Measurements from ENCODE around the gene TMEM147.

Gene TMEM147

DNA sequence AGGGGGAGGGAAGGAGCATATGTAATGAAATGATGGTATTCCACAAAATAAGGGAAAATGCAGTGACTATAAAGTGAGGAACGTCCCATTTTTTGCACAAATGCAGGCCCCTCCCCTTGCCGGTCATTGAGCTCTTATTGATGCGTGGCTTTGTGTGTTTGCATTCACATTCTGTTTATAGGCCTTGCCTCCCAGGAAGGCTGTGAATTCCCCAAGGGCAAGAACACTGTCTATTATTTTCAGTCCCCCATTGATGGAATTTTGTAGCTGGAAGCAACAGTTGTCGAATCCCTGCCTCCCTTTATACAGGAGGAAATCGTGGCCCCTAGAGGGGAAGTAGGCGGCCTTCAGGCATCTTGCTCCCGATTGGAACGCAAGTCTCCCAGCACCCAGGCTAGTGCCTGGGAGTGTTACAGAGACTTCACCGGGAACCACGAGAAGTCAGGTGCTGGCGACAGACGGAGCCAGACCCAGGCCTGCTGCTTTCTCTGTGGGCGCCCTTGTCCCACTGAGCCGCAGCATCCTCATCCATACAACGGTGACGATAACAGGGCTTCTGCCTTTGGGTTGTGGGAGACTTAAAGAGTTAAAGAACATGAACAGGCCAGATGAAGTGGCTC lies 24.2 kb upstream of the TMEM147 start:
- no peak for DNase-seq

DNA sequence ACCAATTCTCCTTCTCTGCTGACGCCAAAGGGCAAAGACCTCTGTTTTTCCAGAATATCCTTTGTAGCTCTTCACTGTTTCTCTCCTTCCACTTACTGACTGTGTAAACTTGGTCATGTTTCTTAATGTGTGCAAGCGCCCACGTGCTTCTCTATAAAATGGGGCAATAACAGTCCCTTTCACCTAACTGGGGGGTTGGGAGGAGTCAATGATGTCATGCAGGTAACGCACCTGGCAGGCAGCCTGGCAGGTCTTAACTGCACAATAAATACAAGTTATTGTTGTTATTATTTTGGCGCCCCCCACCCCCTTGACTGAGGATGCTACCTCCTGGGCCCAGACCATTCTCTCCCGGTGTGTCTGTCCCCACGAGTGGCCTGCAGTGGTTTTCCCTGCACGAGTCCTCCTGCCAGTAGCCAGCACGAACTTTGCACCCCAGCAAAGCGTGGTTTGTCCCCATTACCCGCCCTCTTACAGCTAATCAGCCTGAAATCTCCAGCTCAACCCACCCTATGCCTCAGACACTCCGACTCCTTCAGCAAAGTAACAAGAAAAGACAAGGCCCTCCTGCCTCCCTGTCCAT lies 22.6 kb upstream of the TMEM147 start:
- no peak for DNase-seq

DNA sequence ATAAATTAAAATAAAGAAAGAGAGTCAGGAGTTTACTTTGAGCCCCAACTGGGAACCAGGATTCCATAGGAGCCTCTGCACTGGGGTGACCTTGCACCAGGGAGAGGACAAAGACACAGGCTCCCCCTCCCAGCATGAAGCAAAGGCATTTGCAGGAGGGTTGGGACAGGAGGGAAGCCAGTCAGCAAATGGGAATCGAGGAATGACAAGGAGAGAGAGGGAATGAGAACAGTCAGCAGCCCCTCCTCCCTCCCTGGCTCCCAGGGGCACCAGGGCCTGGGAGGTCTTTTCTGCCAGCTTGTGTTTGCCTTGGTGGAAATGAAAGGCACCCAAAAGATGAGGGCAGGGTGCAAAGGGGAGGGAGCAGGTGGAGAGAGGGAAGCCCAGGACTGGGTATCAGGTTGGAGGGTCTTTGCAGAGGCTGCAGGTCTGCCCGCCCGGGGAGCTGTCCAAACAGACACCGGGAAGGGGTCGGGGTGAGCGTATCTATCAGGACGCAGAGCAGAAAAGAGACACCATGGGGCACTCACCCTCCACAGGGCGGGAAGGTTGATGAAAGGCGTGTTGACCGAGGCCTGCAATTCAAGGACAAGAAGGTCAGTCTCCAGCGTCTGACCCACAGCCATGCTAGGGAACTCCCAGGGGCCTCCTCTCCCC lies 21.1 kb upstream of the TMEM147 start:
- no peak for DNase-seq

DNA sequence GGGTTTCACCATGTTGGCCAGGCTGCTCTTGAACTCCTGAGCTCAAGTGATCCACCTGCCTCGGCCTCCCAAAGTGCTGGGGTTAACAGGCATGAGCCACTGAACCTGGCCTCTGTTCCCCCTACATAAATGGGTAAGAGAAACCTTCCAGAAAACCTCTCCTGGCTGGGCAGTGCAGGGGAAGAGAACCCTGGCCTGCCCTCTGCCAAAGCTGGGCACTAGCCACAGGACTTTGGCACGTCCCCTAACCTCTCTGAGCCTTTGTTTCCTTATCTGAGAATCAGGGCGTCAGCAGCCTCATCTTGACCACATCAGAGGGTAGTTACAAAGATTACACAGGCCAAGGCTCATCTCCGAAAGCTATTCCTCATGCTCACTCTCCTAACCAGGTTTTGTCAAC lies 19.6 kb upstream of the TMEM147 start:
- DNase-seq, result no peak

DNA sequence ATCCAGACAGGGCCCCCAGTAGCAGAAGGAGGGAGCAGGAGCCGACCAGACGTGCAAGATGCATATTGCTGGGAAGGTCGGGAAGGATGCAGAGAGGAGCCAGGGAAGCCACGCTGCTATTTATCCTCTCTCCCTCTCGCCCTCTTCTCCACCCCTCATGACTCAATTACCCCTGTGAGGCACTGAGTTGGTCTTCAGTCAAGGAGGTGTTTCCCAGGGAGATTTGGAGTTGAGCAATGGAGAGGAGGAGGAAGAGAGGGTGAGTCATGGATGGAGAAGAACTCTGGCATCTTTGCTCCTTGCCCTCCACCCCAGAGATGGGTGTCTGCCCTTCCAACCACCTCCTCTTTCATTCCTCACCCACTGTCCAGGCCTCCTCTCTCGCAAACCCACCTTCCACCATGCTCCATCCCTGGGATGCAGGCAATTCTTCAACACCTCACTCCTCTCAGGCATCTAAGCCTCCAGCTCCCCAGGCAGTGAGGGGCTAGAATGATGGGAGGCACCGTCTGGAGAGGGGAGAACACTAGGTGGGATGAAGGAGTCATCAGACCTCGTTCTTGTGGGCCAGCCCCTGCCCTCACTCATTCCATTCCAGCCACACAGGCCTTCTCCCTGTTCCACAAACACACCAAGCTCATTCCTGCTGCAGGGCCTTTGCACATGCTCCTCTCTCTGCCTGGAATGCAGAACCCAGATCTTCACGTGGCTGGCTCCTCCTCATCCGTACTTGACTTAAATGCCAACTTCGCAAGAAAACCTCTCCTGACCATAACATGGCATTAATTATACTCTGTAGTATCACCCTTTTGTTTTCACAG lies 17.0 kb upstream of the TMEM147 start, which contains the start of gene SBSN:
TSS of gene SBSN (minus strand) at position 94 of the 821 bp plus-strand sequence. CDS start at position 64, 30 bp downstream.
- no peak for DNase-seq

DNA sequence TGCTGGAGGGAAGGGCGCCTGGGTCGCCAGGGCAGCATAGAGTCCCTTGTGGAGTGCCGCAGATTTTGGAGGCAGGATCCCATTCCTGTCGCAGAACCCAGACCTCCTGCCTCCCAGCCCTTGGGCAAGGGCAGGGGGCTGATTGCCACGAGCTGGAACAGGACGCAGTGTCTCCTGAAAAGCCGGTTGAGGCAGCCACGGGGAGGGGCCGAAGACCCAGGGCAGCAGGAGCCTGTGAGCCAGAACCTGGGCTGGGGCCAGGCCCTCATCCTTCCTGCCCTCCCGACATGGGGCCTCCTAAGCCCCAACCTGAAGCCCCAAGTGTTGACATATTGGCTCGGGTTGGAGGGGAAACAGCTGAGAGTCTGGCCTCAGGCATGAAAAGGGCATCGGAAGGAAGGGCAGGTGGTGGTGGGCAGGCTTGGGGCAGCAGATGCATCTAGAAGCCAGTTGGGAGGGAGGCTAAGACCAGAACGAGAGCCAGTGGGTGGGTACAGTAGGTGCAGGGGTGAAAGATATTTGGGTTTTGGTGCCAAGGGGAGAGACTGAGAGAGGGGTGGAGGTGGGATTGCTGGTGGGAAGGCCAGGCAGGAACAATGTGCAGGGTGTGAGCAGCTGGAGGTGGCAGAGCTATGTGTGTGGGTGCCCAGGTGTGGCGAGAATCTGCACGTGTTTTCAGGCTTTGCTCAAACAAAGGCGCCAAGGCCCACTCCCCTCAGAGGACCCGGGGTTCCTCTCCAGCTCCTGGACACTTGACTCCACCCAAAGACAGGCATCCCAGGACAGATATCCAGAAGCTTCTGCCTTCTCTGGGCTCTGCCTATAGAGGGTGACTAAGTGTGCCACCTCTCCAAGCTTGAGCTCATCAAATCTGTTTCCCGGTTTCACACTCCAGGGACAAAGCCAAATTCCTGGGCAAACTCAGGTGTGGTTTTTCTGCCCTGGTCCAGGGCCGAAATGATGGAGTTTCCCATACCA lies 15.9 kb upstream of the TMEM147 start:
- DNase-seq, result no peak

DNA sequence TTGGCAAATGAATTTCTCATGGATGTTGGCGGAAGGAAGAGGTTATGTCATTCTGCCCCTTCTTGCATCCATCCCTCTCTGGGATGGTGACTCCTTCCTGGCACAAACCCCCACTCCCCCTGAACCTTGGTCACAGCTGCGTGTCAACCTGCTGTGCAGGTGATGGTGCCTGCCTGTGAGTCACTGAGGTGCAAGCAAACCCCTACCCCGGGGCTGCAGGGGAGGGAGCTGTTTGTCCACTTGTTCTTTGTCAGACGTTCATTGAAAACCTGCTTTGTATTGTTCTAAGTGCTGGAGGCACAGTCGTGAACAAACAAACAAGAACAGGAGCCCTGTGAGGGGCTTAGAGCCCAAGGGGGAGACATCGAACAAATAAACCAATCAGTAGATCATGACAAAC lies 14.1 kb upstream of the TMEM147 start:
- no peak for DNase-seq

DNA sequence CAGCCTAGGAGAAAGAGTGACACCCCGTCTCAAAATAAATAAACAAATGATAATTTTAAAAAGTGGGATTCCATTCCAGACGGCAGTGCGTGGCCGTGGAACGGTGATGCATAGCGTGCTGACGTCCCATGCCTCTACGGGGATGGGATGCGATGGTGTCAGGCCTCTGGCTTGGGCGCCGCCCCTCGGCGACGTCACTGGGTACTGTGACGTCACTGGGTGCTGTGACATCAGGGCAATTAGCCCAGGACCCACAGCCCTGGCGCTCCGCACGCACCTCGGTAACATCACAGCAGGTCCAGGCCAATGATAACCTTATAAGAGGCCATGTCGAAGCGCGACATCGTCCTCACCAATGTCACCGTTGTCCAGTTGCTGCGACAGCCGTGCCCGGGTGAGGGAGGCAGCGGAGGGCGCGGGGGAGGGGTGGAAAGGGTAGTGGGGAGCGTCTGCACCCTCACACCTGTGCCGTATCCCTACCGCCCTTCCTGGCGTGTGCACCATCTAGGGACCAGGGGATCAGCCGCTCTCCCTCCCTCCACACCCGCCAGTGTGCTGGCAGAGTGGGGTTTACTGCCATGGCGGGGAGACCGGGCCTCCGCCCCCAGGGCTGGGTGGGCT lies 12.1 kb upstream of the TMEM147 start, which contains the start of gene GAPDHS:
TSS of gene GAPDHS (plus strand) at position 256 of the 621 bp plus-strand sequence. CDS start at position 328, 72 bp downstream.
- DNase-seq, result no peak

DNA sequence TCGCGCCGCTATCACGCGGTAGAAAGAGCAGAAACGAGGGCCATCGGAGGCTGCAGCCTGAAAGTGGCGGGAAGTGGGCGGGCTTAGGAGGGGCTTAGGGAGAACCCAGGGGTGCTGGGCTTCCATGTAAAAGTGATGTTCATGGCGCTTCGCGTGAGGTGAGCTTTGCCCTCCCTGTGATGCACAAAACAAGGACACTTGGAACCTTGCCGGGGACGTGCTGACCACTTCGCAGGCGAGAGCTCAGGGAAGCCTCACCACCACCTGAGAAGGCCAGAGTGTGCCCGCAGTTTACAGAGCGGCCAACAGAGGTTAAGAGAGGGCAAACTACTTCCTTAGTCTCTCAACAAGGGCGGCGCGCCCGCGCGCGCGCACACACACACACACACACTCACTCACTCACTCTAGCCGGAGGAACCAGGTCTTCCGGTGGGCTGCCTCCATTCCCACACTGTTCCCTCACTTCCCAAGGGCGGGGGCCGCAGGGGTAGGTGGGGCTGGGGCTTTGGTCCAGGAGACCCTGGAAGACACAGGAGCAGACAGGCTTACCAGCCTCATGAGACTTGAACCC lies 11.5 kb upstream of the TMEM147 start:
- DNase-seq, result peak in 1 of 2 experiments; percentile 2

DNA sequence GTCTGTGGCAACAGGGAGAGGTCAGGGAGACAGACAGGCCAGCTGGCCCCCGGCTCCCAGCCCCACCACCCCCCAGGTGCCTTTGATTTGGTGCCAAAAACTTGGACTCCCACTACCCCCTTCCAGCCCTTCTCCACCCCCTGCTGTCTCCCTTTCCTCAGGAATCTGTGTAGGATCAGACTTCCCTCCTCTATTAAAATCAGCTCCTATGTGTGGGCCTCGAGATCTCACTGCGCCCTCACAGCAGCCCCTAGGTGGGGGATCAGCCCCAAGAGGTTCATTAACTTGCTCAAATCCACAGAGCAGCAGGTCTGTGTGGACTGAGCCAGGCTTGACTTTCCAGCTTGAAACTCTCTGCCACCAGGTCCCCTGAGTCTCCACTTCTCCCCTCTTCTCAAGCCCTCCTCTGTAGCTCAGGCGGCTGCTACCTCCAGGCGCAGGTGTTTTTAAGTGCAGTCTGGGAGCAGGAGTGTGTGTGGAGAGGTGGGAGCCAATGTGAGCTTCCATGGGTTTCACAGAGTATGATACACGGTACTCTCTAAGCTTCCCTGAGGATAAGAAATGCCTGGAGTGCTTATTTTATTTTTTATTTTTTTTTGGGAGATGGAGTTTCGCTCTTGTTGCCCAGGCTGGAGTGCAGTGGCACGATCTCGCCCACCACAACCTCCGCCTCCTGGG lies 10.5 kb upstream of the TMEM147 start:
- DNase-seq, result no peak

DNA sequence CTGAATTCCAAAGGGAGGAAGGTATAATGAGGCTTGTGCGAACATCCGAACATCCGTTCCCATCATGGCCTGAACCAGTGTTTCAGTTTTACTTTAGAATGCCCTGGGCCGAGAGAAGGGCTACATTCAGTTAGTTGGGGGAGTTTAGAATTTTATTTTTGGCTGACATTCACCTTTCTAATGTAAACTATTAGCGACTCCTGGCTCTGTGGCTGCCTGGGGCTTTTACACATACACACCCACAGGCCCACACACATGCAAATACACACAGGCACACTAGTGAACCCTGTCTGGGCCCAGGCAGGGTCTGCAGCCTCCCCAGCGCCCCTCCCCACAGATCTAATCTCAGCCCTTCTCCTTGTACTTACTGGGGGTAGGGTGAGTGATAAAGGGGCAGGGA lies 6.1 kb upstream of the TMEM147 start:
- no peak for DNase-seq

DNA sequence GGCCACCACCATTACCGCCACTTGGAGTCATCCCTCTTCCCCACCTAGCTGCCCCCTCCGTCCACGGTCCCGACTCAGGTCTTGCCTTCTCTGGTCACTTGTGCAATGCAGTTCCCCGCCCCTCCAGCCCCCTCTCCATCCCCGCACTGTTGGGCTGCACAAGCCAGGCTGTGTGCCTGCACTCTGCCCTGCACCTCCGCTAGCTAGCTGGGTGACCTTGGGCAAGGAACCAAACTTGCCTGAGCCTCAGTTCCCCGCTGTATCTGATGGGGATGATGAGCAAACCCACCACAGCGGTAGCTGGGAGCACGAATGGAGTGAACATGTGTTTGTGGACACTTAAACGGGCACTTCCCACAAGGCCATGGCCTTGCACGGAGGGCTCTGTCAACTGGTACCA lies 5.6 kb upstream of the TMEM147 start:
- DNase-seq, result no peak

DNA sequence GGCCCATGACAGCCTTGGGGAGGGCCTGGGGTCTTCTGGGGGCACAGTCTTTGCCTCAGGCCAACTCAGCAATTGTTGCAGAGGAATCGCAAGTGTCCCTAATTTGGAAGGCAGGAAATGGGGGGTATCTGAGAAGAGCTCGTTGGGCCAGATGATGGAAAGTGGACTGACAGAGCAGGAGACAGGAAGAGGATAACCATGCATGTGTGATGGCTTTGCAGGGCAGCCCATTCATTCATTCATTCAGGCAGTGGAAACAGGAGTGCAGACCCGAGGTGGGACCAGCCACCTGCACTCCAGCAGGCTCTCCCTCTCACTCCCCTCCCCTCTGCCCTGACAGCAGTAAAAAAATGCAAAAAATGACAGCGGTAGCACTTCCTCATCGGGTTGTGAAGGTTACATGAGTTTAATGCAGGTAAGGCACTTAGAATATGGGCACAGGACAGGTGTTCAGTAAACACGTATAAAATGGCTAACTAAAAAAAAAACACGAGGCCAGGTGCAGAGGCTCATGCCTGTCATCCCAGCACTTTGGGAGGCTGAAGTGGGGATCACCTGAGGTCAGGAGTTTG lies 5.0 kb upstream of the TMEM147 start:
- no peak for DNase-seq

DNA sequence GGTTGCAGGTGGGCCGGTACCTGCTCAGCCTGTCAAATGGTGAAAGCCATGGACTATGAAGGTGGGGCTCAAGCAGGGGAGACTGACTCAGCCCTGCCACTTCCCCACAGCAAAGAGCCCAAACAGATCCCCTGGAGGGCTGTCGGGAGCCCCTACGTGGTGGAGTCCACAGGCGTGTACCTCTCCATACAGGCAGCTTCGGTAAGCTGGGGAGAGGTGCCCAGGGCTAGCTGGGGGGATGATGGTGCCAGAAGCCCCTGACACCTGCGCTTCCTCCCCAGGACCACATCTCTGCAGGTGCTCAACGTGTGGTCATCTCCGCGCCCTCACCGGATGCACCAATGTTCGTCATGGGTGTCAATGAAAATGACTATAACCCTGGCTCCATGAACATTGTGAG lies 3.2 kb upstream of the TMEM147 start:
- DNase-seq, result no peak

DNA sequence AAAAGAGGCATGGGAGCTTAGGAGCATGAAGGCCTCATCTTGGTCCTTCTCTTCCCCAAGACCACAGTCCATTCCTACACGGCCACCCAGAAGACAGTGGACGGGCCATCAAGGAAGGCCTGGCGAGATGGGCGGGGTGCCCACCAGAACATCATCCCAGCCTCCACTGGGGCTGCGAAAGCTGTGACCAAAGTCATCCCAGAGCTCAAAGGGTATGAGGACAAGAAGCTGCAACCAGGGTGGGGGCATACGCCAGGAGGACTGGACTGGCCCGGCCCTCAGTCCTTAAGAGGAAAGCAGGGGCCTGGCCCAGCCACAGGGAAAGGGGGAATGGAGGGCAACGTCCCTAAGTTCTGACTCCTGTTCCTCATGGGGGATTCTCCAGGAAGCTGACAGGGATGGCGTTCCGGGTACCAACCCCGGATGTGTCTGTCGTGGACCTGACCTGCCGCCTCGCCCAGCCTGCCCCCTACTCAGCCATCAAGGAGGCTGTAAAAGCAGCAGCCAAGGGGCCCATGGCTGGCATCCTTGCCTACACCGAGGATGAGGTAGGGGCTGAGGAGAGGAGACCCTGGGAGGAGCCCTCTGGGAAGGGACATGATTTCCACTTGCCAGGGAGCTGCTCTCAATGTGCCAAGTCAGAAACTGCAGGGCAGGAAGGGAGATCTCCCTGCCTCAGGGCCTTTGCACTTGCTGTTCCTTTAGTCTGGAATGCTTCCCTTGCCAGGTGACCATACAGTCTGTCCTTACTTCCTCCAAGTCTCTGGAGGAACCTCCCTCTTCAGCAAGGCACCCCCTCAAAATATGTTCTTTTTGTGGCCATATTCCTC lies 1.9 kb upstream of the TMEM147 start:
- no peak for DNase-seq

DNA sequence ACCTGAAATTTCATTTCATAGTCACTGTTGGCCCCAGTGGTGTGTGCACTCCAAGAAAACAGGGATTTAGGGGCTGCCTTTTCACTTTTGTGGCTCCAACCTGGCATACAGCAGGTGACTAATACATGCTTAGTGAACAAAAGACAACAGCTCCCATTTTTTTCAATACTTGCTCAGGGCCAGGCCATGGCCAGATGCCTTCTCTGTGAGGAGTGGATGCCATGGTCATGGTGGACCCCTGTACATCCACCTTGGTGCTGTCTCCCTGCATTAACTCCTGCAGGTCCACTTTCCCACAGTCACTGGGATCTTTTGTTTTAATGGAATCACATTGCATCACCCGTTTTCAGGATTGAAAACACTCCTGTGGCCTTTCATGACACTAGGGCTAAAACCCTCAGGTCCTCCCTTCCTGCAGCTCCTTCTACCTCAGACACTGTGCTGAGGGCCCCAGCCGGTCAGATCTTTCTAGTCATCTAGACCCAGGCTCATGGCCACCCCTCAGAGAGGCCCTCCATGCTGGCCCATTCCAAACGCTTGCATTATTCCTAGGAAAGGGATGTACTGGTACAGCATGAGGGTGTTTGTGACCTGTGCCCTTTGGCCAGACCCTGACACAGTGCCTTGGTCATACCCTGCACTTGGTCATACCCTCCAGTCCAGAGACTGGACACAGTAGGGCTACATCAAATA lies 1.2 kb upstream of the TMEM147 start:
- DNase-seq, result no peak

DNA sequence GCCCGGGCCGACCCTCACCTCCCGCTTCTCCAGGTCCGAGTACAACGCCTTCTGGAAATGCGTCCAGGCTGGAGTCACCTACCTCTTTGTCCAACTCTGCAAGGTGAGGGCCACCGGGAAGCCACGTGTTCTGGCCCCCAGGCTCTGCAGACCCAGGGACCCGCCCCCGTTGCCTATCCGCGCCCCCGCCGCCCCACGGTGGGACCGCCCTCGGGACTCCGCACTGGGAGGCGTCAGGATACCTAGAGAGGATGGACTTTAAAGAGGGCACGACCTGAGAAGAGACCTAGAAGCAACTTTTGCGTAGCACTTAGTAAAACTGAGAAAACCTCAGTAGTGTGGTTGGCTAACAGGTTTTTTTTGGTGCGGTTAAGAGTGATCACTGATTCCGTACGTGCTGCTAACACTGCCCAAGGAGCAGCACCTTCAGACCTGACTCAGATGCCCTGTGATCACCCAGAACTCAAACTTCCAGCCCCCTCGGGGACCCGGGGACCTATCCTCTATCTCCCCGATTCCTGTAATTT lies 492 bp downstream of the TMEM147 start:
- peak; percentile 6 to 24 for DNase-seq

DNA sequence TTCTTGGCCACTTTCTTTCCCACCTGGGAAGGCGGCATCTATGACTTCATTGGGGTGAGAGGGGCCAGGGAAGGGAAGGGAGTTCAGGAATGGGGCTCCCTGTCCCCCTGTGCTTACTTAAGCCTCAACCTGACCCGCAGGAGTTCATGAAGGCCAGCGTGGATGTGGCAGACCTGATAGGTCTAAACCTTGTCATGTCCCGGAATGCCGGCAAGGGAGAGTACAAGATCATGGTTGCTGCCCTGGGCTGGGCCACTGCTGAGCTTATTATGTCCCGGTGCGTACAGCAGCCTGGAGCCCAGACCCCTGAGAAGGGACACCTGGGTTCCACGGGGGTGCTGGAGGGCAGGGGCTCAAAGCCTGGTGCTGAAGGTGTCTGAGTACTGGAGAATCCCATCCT lies 1.1 kb downstream of the TMEM147 start:
- DNase-seq, result no peak
